CD14-positive monocyte (primary cell): ENCODE data around the gene ISM2. TPM values are rescaled to one million over a fixed set of nuclear protein-coding genes. Genes with fewer than 3 reads are reported as not detected.

Experiments used
- DNase-seq, 3 donors: peaks; one replicate each; pipeline ENCODE4 v3.0.0-alpha.2; 2011 to 2022
- H2AFZ ChIP-seq: 2 replicates; pipeline ENCODE4 v1.6.0; 2012; ENCODE audit warnings: mild to moderate bottlenecking, low read depth, low read length, inconsistent platforms; ENCODE audit not compliant: insufficient read depth, poor library complexity, severe bottlenecking
- H3K27ac ChIP-seq, 2 donors: 1 replicate in 1 of 2; 2 replicates in 1 of 2; pipeline ENCODE4 v1.5.1; 2012 to 2013; ENCODE audit warnings: low read length in 2 of 2, control low read depth in 1 of 2, inconsistent platforms in 1 of 2, low read depth in 1 of 2, mild to moderate bottlenecking in 1 of 2
- H3K27me3 ChIP-seq, 2 donors: one replicate each; pipeline versions ENCODE4 v1.6.0 to v1.6.1; 2011 to 2013; ENCODE audit warnings: low read length in 2 of 2; ENCODE audit not compliant: control insufficient read depth in 2 of 2, insufficient read depth in 2 of 2
- H3K36me3 ChIP-seq, 2 donors: replicated peaks in 1 of 2; 1 replicate in 1 of 2; 2 replicates in 1 of 2; pipeline versions ENCODE4 v1.5.1 to v1.6.1; 2012 to 2013; ENCODE audit warnings: low read length in 2 of 2, control low read depth in 1 of 2, inconsistent platforms in 1 of 2, mild to moderate bottlenecking in 1 of 2; ENCODE audit not compliant: insufficient read depth in 2 of 2, control insufficient read depth in 1 of 2
- H3K4me1 ChIP-seq, 2 donors: 1 replicate in 1 of 2; 2 replicates in 1 of 2; pipeline versions ENCODE4 v1.5.1 to v1.6.1; 2012 to 2013; ENCODE audit warnings: low read length in 2 of 2, control low read depth in 1 of 2, inconsistent platforms in 1 of 2, mild to moderate bottlenecking in 1 of 2, moderate library complexity in 1 of 2; ENCODE audit not compliant: insufficient read depth in 2 of 2, control insufficient read depth in 1 of 2
- H3K4me2 ChIP-seq: replicated peaks from 2 replicates; pipeline ENCODE3; 2012; ENCODE audit warnings: low read length, moderate library complexity, mild to moderate bottlenecking; ENCODE audit not compliant: poor library complexity, severe bottlenecking; ENCODE audit errors: extremely low read depth
- H3K4me3 ChIP-seq, 3 experiments: fragments of 200-600 bp in 1 of 3; sonication (generic) in 1 of 3; replicated peaks in 1 of 3; 1 replicate in 2 of 3; 2 replicates in 1 of 3; pipeline ENCODE4 v1.5.1; 2011 to 2013; ENCODE audit warnings: low read length in 3 of 3, mild to moderate bottlenecking in 3 of 3, control low read depth in 2 of 3, low read depth in 2 of 3, inconsistent platforms in 1 of 3, moderate library complexity in 1 of 3
- H3K79me2 ChIP-seq: 2 replicates; pipeline ENCODE4 v1.6.0; 2012; ENCODE audit warnings: mild to moderate bottlenecking, control low read depth, inconsistent platforms, low read length, moderate library complexity; ENCODE audit not compliant: insufficient read depth
- H3K9ac ChIP-seq: 2 replicates; pipeline ENCODE4 v1.6.0; 2017; ENCODE audit warnings: low read length, mild to moderate bottlenecking; ENCODE audit not compliant: insufficient read depth, poor library complexity, severe bottlenecking
- H3K9me3 ChIP-seq, 2 donors: replicated peaks in 1 of 2; 1 replicate in 1 of 2; 2 replicates in 1 of 2; pipeline versions ENCODE4 v1.5.1 to v1.6.1; 2012 to 2013; ENCODE audit warnings: low read length in 2 of 2, control low read depth in 1 of 2; ENCODE audit not compliant: control insufficient read depth in 1 of 2, insufficient read depth in 1 of 2
- H4K20me1 ChIP-seq: 2 replicates; pipeline ENCODE4 v1.6.0; 2012; ENCODE audit warnings: mild to moderate bottlenecking, low read length, control low read depth, moderate library complexity; ENCODE audit not compliant: insufficient read depth
- H3K27ac Mint-ChIP-seq, 7 donors: one replicate each; pipeline ENCODE4 v1.8.0; 2020; ENCODE audit warnings: mild to moderate bottlenecking in 7 of 7, mixed read lengths in 7 of 7, moderate library complexity in 6 of 7, inconsistent platforms in 2 of 7
- H3K27me3 Mint-ChIP-seq, 3 donors: one replicate each; pipeline ENCODE4 v1.8.0; 2021 to 2022; ENCODE audit warnings: low read depth in 3 of 3, mild to moderate bottlenecking in 3 of 3, mixed read lengths in 3 of 3, moderate library complexity in 3 of 3, inconsistent platforms in 1 of 3
- H3K36me3 Mint-ChIP-seq, 2 donors: one replicate each; pipeline ENCODE4 v1.8.0; 2020; ENCODE audit warnings: mixed read lengths in 2 of 2, inconsistent platforms in 1 of 2, mild to moderate bottlenecking in 1 of 2
- H3K4me1 Mint-ChIP-seq: one replicate; pipeline ENCODE4 v1.8.0; 2020; ENCODE audit warnings: mild to moderate bottlenecking, mixed read lengths
- H3K4me3 Mint-ChIP-seq, 2 donors: one replicate each; pipeline ENCODE4 v1.8.0; 2020; ENCODE audit warnings: mild to moderate bottlenecking in 2 of 2, mixed read lengths in 2 of 2, moderate library complexity in 1 of 2
- H3K9me3 Mint-ChIP-seq, 7 donors: one replicate each; pipeline ENCODE4 v1.8.0; 2020 to 2022; ENCODE audit warnings: mixed read lengths in 7 of 7, mild to moderate bottlenecking in 6 of 7, moderate library complexity in 6 of 7, inconsistent platforms in 2 of 7
- CTCF ChIP-seq: fragments of 200-600 bp; IDR thresholded peaks from one replicate; pipeline ENCODE4 v1.8.0; 2022; ENCODE audit warnings: antibody characterized with exemption, mild to moderate bottlenecking
- WGBS: methylation state at CpG from one replicate; pipeline ENCODE4 v1.1.5; 2013; ENCODE audit warnings: missing lambda C conversion rate; ENCODE audit not compliant: insufficient coverage; 5-methylcytosine and 5-hydroxymethylcytosine counted together
- intact Hi-C, 2 donors: fragments of 100-400 bp; cut with micrococcal nuclease; formaldehyde crosslinking; loops; one replicate each; pipeline versions ENCODE4 v1.15.0 to v1.15.1; 2023
- polyA plus RNA-seq, 3 donors: library from polyadenylated mRNA; depleted of rRNA in 1 of 3; unstranded in 2 of 3; stranded (reverse) in 1 of 3; fragments of 300-500 nt in 2 of 3; fragments of >200 nt in 1 of 3; fragmentation: Illumina TruSeq in 2 of 3; gene quantifications; 1 replicate in 2 of 3; 2 replicates in 1 of 3; pipeline ENCODE4 v1.2.3, GENCODE V29; 2012 to 2021

ISM2 gene
- polyA plus RNA-seq, 3 donors, result not detected

- H3K4me3 Mint-ChIP-seq, result no peak overlapping the region
- peak overlapping the region in 5 of 7 donors; percentile 23 to 63 (median 38) for H3K27ac Mint-ChIP-seq
- no peak overlapping the region for H2AFZ ChIP-seq
- no peak overlapping the region for H3K4me3 ChIP-seq
- no peak overlapping the region for H3K4me2 ChIP-seq
- peaks cover 63 to 83% of the 10 kb centered on the region in 2 donors for H3K36me3 Mint-ChIP-seq
- no peaks in the 10 kb centered on the region for H3K27me3 Mint-ChIP-seq
- no peak for TF ChIP-seq CTCF
- H3K27me3 ChIP-seq, result no peaks in the 10 kb centered on the region
- peaks cover 35% of the 10 kb centered on the region for H3K4me1 Mint-ChIP-seq
- H3K79me2 ChIP-seq, result peaks cover 74% of the 10 kb centered on the region
- intact Hi-C loops, result no loop called here
- peaks cover 83% of the 10 kb centered on the region for H4K20me1 ChIP-seq
- H3K36me3 ChIP-seq, result peaks cover 56 to 76% of the 10 kb centered on the region in 2 donors
- H3K27ac ChIP-seq, result peak overlapping the region in 1 of 2 donors; percentile 69
- no peaks in the 10 kb centered on the region for H3K9me3 Mint-ChIP-seq
- H3K9ac ChIP-seq, result no peak overlapping the region
- peaks cover 20 to 21% of the 10 kb centered on the region in 2 donors for H3K4me1 ChIP-seq
- peak in 1 of 3 donors; percentile 14 for DNase-seq
- H3K9me3 ChIP-seq, result no peaks in the 10 kb centered on the region
- WGBS, result 74% methylated on average over 2 of the region's 2 CpGs
These were observed 46.0 kb upstream of the ISM2 start for GRCh38 chr14:77544571-77544970.

GRCh38 chr14:77543637-77544334 lies 45.2 kb upstream of the ISM2 start:
- H3K9me3 ChIP-seq, result no peaks in the 10 kb centered on the region
- H3K4me2 ChIP-seq, result no peak overlapping the region
- H3K27me3 ChIP-seq, result no peaks in the 10 kb centered on the region
- Mint-ChIP-seq H3K27me3 (no peaks in the 10 kb centered on the region), H3K4me1 (peaks cover 35% of the 10 kb centered on the region), H3K27ac (peak overlapping the region in 5 of 7 donors; percentile 30 to 70 (median 63)), H3K36me3 (peaks cover 57 to 75% of the 10 kb centered on the region in 2 donors), H3K9me3 (no peaks in the 10 kb centered on the region), H3K4me3 (no peak overlapping the region)
- peaks cover 80% of the 10 kb centered on the region for H4K20me1 ChIP-seq
- H2AFZ ChIP-seq, result no peak overlapping the region
- H3K4me1 ChIP-seq, result peaks cover 20 to 21% of the 10 kb centered on the region in 2 donors
- H3K27ac ChIP-seq, result peak overlapping the region in 1 of 2 donors; percentile 69
- no peak overlapping the region for H3K9ac ChIP-seq
- H3K79me2 ChIP-seq, result peaks cover 73% of the 10 kb centered on the region
- no peak overlapping the region for H3K4me3 ChIP-seq
- TF ChIP-seq CTCF, result no peak
- no peak for DNase-seq
- H3K36me3 ChIP-seq, result peaks cover 53 to 68% of the 10 kb centered on the region in 2 donors
- 100% methylated on average over 1 of the region's 3 CpGs for WGBS
- intact Hi-C loops, result no loop called here
